HepG2 (cell line): ENCODE results near the gene ATRIP. TPM values are rescaled to one million over a fixed set of nuclear protein-coding genes. Genes with fewer than 3 reads are reported as not detected.

Experiments used
- ATF6 ChIP-seq: sonication (generic); formaldehyde crosslinking; conservative IDR thresholded peaks from 2 replicates; pipeline ENCODE4 v1.4.0; 2020; ENCODE audit warnings: missing genetic modification reagents
- ATF7-NPFF ChIP-seq: sonication (generic); formaldehyde crosslinking; IDR thresholded peaks from 2 replicates; pipeline ENCODE4 v1.8.1; 2023; ENCODE audit warnings: mild to moderate bottlenecking, low read depth, missing genetic modification reagents, moderate library complexity
- ATM ChIP-seq: fragments of 450-650 bp; IDR thresholded peaks from 2 replicates; pipeline ENCODE4 v1.7.1; 2017; ENCODE audit warnings: mild to moderate bottlenecking, borderline replicate concordance
- CHD4 ChIP-seq: fragments of 200-600 bp; sonication (generic); IDR thresholded peaks from 2 replicates; pipeline ENCODE4 v1.7.0; 2017; ENCODE audit warnings: mild to moderate bottlenecking, low read length, borderline replicate concordance
- CREM ChIP-seq, 2 experiments: sonication (generic) in 1 of 2; formaldehyde crosslinking in 1 of 2; IDR thresholded peaks; 2 replicates each; pipeline versions ENCODE4 v1.4.0 to v1.6.1; 2016 to 2020; ENCODE audit warnings: antibody characterized with exemption in 1 of 2, mild to moderate bottlenecking in 1 of 2, missing genetic modification reagents in 1 of 2
- FOXK2 ChIP-seq: fragments of 450-650 bp; IDR thresholded peaks from 2 replicates; pipeline ENCODE4 v1.6.1; 2016
- GATA4 ChIP-seq: sonication (generic); IDR thresholded peaks from 2 replicates; pipeline ENCODE4 v1.6.1; 2016; ENCODE audit warnings: antibody characterized with exemption, low read depth, borderline replicate concordance
- HINFP ChIP-seq: sonication (generic); formaldehyde crosslinking; IDR thresholded peaks from 2 replicates; pipeline ENCODE4 v1.4.0; 2020; ENCODE audit warnings: low read depth, mild to moderate bottlenecking, missing genetic modification reagents
- HNRNPK ChIP-seq: fragments of 200-400 bp; formaldehyde crosslinking; IDR thresholded peaks from 2 replicates; pipeline ENCODE4 v1.6.1; 2018; ENCODE audit warnings: low read length, low read depth, moderate library complexity, mild to moderate bottlenecking; ENCODE audit not compliant: poor library complexity, severe bottlenecking
- MXI1 ChIP-seq: IDR thresholded peaks from 3 replicates; pipeline ENCODE4 v1.6.1; 2012; ENCODE audit warnings: low read depth, low read length, inconsistent platforms, borderline replicate concordance
- PRDM15 ChIP-seq: sonication (generic); formaldehyde crosslinking; IDR thresholded peaks from 2 replicates; pipeline ENCODE4 v1.4.0; 2020; ENCODE audit warnings: missing genetic modification reagents
- SOX6 ChIP-seq, 2 experiments: fragments of 450-650 bp in 1 of 2; sonication (generic) in 1 of 2; formaldehyde crosslinking in 1 of 2; IDR thresholded peaks; 2 replicates each; pipeline versions ENCODE4 v1.4.0 to v1.6.1; 2017 to 2020; ENCODE audit warnings: antibody characterized with exemption in 1 of 2, mild to moderate bottlenecking in 1 of 2, missing genetic modification reagents in 1 of 2
- SRF ChIP-seq: IDR thresholded peaks from 2 replicates; pipeline ENCODE4 v1.6.1; 2011; ENCODE audit warnings: mild to moderate bottlenecking, low read depth, low read length, moderate library complexity
- TRAFD1 ChIP-seq: sonication (generic); formaldehyde crosslinking; IDR thresholded peaks from 2 replicates; pipeline ENCODE4 v1.5.1; 2020; ENCODE audit warnings: missing genetic modification reagents, mild to moderate bottlenecking, borderline replicate concordance
- ZBTB8A ChIP-seq: sonication (generic); formaldehyde crosslinking; IDR thresholded peaks from 2 replicates; pipeline ENCODE4 v1.4.0; 2020; ENCODE audit warnings: mild to moderate bottlenecking, low read depth, missing genetic modification reagents, borderline replicate concordance
- ZMYM4 ChIP-seq: sonication (generic); formaldehyde crosslinking; IDR thresholded peaks from 2 replicates; pipeline ENCODE4 v1.8.1; 2023; ENCODE audit warnings: mild to moderate bottlenecking, missing genetic modification reagents
- ZNF317 ChIP-seq: sonication (generic); formaldehyde crosslinking; IDR thresholded peaks from 2 replicates; pipeline ENCODE4 v1.5.0; 2020; ENCODE audit warnings: mild to moderate bottlenecking, missing genetic modification reagents
- ZNF839 ChIP-seq: sonication (generic); formaldehyde crosslinking; IDR thresholded peaks from 2 replicates; pipeline ENCODE4 v1.4.0; 2020; ENCODE audit warnings: missing genetic modification reagents, mild to moderate bottlenecking, borderline replicate concordance
- polyA plus RNA-seq, 8 experiments: library from polyadenylated mRNA; depleted of rRNA in 3 of 8; stranded (reverse) in 7 of 8; unstranded in 1 of 8; fragments of >200 nt; fragmentation: Illumina TruSeq in 4 of 8; extraction: Trizol in 4 of 8; gene quantifications; 2 replicates each; pipeline versions ENCODE4 v1.2.1 to v1.2.3, GENCODE V29; 2011 to 2016; ENCODE audit warnings: low read depth in 4 of 8, missing spikeins in 1 of 8, mixed read lengths in 1 of 8; ENCODE audit not compliant: insufficient read depth in 1 of 8
- total RNA-seq, 5 experiments: library from RNA; depleted of rRNA; stranded (reverse); fragments of >200 nt; fragmentation: Illumina TruSeq; extraction: Trizol; gene quantifications; 2 replicates each; pipeline ENCODE4 v1.2.3, GENCODE V29; 2016; ENCODE audit warnings: low read depth in 1 of 5

Gene ATRIP
- total and polyA plus RNA-seq, 2 of the 13 experiments (the other 11 are each of a cell fraction or from before 2014, with no cell fraction given), result 5.1 to 12.5 TPM

- TF ChIP-seq SOX6 (IDR thresholded peaks at IDR 0.05), result no peak
- 0 out of 2 replicates have a peak, but pooled peaks have one; percentile 12 for TF ChIP-seq SOX6 (CRISPR knock-in tag; IDR thresholded peaks at IDR 0.05)
- TF ChIP-seq PRDM15 (CRISPR knock-in tag), result no peak
- no peak for TF ChIP-seq ATF7-NPFF (CRISPR knock-in tag)
- peak; percentile 38; the same call in 1 of the 2 replicates for TF ChIP-seq ZNF317 (CRISPR knock-in tag)
- TF ChIP-seq ZBTB8A (CRISPR knock-in tag), result no peak
- TF ChIP-seq CREM (IDR thresholded peaks at IDR 0.05), result no peak
- no peak for TF ChIP-seq CREM (CRISPR knock-in tag; IDR thresholded peaks at IDR 0.05)
- no peak for TF ChIP-seq ZMYM4 (CRISPR knock-in tag)
- no peak for TF ChIP-seq SRF
- TF ChIP-seq ATM, result no peak
- TF ChIP-seq CHD4, result peak; percentile 70; the same call in 1 of the 2 replicates
- TF ChIP-seq HINFP (CRISPR knock-in tag), result no peak
- TF ChIP-seq GATA4, result no peak; the same call in 1 of the 2 replicates
- no peak for TF ChIP-seq FOXK2
- TF ChIP-seq ZNF839 (CRISPR knock-in tag), result no peak
- TF ChIP-seq TRAFD1 (CRISPR knock-in tag), result 0 out of 2 replicates have a peak, but pooled peaks have one; percentile 14
- TF ChIP-seq HNRNPK, result no peak
- no peak for TF ChIP-seq MXI1
- 0 out of 2 replicates have a peak, but pooled peaks have one; percentile 5 for TF ChIP-seq ATF6
Measured at GRCh38 chr3:48473617-48473952, 27.0 kb downstream of the ATRIP start (continued).
